DMS53 treated with DMSO at 0.1 percent for 48 hours (cell line): Measurements from ENCODE around the gene DEFB110.

Experiments
- DNase-seq: peaks from one replicate; lab custom pipeline; 2025; ENCODE audit not compliant: unreplicated experiment; lab: John Stamatoyannopoulos, UW

Gene DEFB110

DNA sequence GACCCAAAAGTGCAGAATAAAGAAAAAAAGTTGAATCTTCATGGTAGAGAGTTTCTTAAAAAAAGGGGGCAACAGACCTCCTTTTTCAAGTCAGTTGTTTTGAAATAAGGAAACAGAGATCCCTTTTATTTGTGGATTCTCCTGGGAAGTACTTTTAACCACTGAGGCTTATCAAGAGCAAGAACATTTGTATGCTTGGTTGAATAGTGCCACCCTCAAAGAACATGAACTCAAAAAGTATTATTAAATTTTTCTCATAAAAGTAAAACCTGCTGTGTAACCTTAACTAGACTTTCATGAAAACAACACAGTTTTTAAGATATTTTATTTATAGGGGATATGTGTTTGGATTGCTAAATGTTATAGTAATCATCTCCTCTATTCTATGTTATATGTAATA, at the start of gene DEFB110:
Gene DEFB110 (minus strand): TSS at position 101 of the 400 bp plus-strand sequence. CDS start 59 bp downstream, at position 42.
- DNase-seq: no peak

GRCh38 chr6:50070101-50070500, 48.3 kb upstream of the DEFB110 start:
- no peak for DNase-seq

DNA sequence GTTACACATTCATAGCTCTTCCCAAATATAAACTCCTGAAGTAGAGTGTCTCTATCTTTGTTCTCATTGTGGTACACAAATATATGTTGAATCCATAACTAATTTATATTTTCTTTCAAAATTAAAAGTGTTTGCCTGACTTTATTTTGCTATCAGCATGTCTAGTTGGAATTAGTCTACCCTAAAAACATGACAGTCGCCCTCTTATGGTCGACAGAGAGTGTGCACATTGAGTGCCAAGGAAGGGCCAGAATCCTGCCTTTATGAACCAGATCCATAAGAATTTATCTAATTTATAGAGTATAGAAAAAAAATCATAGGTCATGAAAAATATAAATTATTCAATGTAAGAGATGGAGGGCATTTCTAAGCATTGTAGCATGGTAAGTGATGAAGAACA, 40.3 kb upstream of the DEFB110 start:
- peak; percentile 20 for DNase-seq

DNA sequence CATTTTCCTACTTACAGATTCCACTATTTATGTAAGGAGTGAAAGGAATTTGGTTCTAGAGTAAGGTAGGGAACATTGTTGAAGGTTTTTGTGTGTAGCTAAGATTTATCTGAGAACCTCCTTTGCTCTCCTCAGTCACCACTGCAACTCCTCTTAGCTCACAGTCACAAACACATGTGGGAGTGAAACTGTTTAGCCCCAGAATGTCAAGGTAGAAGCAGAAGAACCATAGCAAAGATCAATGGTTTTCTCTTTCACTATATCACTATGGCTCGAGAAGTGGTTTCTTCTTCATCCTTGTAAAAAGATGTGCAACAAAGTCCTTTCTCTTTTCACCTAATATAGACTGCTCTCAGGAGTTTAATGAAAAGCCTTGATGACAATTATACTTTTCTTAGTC, 34.4 kb upstream of the DEFB110 start:
- DNase-seq: no peak

DNA sequence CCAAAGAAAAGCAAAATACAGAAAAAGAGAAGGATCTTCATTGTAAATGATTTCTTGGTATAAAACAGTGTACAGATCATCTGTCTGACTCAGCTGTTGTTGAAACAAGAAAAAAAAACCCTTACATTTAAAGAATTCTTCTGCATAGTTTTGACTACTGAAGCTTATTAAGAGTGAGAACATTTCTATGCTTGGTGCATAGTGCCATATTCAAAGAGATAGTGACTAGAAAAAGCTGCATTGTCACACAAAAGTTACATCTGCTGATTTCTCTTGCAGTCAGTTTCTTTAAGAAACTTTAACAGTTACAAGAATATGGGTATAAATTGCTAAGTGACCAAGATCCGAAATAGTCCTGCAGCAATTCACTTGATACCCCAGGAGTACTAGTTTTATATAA, 28.0 kb upstream of the DEFB110 start, which contains the start of gene DEFB112:
Gene DEFB112 (minus strand): TSS at position 101 of the 400 bp plus-strand sequence. CDS start 60 bp downstream, at position 41.
- DNase-seq: no peak

DNA sequence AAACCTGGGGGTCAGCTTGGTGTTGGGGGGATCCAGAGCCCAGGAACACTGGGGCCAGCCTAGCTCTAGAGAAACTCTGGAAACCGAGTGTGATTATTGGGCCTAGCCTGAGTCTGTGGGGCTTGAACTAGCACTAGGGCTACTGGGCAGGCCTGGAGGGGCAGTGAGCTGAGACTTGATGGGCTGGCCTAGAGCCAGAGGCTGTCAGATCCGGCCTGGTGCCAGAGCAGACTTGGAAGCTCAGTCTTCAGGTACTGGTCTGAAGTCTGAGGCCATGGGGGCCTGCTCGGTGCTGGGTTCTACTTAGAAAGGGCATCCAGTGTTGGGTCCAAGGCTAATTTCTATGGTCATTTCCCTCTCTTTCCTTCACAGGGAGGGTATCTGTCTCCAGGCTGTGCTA, 25.2 kb upstream of the DEFB110 start:
- no peak for DNase-seq

DNA sequence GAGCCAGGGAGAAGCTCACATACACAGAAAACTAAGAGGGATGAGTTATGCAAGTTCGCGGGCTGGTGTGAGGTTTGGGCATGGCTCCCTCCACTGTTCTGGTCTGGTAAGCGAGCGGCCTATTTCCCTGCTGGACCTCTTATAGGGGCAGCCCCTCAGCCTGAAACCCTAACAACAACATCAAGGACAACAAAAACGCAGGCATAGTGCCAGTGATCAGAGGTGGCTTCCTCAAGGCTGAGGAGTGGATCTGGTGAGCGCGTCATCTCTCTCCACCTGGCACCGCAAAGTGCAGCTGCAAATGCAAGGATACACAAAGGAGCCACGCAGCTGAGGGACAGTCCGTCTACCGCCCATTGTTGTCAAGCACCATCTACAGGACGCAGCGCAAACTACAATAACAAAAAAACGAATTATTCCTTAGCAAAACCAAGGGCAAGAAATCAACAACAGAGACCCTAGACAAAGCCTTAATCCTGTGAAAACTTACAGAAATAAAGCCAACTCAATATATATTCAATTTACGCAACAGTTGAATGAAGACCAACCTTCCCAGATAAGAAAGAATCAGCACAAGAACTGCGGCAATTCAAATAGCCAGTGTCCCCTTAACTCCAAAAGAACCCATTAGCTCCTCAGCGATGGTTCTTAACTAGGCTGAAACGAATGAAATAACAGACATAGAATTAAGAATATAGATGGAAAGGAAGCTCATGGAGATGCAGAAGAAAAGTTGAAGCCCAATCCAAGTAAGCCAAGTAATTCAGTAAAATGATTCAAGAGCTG, 9.2 kb upstream of the DEFB110 start:
- DNase-seq: peak; percentile 87

GRCh38 chr6:50030350-50030749, 8.6 kb upstream of the DEFB110 start:
- no peak for DNase-seq

GRCh38 chr6:50025258-50025657, 3.5 kb upstream of the DEFB110 start:
- no peak for DNase-seq

DNA sequence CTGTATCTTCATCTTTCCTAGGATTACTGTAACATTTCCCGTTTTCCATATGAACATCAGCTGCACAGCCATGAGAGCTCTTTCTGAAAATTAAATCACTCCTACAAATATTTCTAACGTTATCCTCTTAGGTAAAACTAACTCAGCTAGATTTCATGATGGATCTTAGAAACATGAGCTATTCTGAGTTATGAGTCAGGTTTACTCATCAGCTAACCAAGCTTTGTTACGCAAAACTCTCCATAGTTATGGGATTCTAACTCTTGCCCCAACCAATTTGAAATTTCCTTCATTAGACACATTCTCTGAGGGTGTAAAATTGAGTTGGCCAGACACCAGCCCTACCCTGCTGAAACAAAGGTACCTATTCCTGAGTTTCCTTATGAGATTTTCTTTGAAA, 14.0 kb downstream of the DEFB110 start:
- no peak for DNase-seq

DNA sequence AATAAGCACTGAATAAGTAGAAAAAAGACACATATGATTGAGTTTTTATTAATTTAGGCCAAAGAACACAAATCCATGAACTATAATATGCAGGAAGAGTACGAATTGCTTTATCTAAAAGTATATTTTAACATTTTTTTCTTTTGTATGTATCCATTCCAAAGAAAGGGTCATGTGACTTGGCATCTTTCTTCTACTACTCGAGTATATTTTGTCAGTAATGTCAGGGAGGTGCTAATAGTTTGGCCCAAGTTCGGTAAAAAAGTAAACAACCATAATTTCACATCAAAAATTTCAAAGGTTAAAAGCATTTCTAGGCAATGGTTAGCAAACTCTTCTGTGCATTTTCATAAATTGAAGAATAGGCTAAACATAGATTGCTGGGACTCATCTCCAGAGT, 18.7 kb downstream of the DEFB110 start:
- DNase-seq: no peak

GRCh38 chr6:49995278-49995677, 26.5 kb downstream of the DEFB110 start:
- DNase-seq: no peak

DNA sequence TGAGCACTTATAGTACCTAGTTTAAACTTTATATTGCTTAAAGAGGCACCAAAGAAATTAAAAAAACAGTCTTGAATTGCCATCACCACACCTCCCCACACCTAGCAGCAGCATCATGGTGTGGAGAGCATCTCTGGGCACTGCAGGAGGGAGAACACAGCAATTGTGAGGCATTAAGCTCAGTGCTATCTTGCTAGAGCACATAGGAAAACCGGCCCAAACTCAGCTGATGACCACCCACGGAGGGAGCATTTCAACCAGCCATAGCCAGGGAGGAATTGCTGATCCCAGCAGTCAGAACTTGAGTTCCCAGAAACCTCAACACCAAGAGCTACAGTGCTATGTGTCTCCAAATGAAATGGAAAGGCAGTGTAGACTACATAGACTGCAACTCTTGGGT, 32.9 kb downstream of the DEFB110 start:
- no peak for DNase-seq

DNA sequence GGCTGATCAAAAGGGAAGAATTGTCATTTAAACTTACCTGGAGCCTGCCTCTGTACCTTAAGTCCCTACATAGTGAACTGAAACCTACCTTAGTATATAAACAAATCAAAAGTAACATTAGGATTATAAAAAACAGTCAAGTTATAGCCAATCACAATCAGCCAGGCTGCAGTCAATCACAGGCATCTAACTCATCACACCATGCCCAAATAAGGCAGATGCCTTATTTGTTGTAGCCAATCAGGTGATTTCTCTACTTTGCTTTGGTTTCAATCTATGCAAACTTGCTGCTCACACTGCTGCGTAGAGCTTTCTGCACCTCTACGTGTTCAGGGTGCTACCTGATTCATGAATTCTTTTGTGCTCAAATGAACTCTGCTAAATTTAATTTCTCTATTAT, 34.0 kb downstream of the DEFB110 start:
- DNase-seq: no peak

DNA sequence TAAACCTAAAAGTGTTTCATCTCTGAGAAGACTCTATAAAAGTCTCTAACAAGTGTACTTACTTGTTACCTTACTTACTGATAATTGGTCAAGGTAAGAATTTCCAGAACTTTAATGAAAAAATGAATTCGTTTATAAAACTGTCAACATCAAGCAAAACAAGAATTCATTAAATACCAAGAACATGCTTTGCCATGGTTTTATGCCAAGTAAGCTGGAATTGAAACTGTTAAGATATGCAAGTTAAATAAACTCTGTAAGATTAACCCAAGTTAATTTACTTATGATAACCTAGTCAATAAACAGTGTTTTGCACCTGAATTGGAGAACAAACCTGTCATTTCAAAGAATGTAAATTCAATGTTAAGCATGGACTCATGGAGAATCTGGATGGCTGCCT, 35.2 kb downstream of the DEFB110 start:
- DNase-seq: no peak

DNA sequence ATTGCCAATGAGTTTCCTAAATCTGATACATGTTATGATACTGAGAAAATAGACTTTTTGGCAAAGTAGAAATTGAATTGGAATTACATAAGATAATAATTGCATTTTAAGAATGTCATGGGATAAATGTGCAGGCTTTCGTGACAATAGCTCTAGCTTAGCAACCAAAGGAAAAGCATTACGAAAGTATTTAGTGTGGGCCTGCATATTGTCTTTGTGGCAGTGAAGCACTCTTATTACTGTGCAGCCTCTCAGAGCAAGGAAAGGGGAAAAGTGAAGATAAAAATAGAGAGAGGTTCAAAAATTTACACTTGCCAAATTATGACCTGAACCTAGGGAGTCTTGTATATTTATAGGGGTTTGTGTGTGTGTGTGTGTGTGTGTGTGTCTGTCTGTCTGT, 39.7 kb downstream of the DEFB110 start:
- no peak for DNase-seq

DNA sequence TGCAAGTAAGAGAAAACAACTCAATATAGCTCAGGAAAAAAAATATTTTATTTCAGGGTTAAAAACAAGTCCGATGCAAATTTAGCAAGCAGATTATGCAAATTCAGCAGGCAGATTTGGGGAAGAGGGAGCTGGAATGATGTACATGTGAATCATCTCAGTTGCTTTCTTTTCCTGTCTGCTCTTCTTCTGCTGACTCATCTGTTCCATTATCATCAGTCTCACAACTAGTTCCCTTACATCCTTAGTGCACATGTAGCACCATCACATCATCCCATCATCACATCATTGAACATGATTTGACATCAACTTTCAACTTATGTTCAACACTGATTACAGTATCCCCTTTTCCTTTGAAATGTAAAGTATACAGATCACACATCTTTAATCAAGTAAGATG, 40.9 kb downstream of the DEFB110 start:
- no peak for DNase-seq

- DNase-seq: no peak
Measured at GRCh38 chr6:49979584-49979983, 42.2 kb downstream of the DEFB110 start.

DNA sequence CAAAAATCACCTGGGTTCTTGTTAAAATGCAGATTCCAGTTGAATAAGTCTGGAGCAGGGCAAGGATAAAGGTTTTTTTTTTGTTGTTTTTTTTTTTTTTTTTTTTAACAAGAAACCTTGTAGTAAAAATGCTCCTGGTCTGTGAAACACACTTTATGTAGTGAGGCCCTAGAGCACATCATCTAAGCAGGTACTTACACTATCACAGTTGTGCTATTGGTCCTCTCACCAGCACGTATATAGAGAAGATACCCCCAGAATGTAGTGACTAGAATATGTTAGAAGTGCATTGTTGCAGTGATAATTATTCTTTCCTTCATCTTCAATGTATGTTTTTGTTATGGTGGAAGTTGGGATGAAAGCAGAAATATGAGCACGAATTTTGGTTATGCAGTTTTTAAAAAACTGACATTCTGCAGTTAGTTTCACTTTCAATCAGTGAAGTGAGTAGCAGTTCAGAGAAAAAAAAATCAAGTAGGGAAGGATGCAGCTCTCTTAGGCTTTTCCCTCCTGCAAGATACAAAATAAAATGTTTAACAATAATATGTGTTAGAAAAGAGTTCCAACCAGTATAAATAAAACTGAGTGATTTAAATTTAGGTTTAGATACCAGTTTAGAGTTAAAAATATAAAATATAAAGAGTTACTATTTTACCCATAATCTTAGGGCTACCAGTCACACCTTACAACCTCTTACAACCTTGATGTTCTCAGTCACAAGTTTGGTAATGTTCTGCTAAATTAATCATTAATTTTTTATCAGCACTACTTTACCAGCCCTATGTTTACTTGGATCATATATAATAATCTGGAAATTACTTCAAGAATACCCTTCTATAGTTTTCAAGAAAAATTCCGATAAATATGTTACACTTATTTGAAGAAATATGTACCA, 43.2 kb downstream of the DEFB110 start:
- peak; percentile 10 for DNase-seq

GRCh38 chr6:49969605-49970004, 52.2 kb downstream of the DEFB110 start, which contains the start of gene DEFB113:
Gene DEFB113, minus strand, starts transcription at chr6:49969625. Its CDS starts 0 bp downstream, at chr6:49969625.
- no peak for DNase-seq
